Cardiac ventricle fibroblast (primary cell): ENCODE data around the gene UBIAD1. TPM values are rescaled to one million over a fixed set of nuclear protein-coding genes. Genes with fewer than 3 reads are reported as not detected.

Experiments used
- total RNA-seq: library from RNA; depleted of rRNA; stranded (reverse); fragments of >200 nt; gene quantifications from 2 replicates; pipeline ENCODE4 v1.2.3, GENCODE V29; 2015

UBIAD1 gene
- total RNA-seq = 7.5 and 8.4 TPM in 2 replicates

DNA sequence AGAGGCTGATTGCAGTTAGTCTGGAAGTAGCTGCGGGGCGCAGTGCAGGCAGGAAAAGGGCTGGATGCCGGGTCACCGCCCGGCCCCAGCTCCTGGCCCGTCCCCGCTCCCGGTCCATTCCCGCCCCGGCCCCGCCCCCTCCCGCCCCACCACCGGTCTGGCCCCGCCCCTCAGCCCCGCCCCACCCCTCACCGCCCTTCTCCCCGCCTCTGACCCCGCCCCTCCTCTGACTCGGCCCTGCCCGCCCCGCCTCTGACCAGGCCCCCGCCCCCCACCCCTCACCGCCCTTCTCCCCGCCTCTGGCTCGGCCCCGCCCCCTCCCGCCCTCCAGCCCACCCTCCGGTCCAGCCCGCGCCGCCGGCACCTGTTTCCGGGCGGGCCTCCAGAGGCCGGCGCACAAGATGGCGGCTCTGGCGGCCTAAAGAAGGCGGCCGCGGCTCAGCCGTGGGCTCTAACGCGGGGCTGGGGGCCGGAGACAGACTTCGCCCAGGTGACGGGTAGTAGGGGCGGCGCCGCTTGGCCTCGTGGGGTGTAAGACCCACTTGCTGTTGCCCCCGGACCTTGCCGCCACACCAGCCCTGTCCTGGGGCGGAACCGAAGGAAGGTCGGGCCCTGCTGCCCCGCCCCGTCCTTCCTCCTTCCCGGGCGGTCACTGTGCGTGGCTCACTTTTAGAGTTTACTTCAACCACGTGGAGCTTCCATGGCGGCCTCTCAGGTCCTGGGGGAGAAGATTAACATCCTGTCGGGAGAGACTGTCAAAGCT lies at the start of gene UBIAD1:
Gene UBIAD1 (plus strand): TSS at position 367 of the 763 bp plus-strand sequence. CDS start 334 bp downstream, at position 701.

DNA sequence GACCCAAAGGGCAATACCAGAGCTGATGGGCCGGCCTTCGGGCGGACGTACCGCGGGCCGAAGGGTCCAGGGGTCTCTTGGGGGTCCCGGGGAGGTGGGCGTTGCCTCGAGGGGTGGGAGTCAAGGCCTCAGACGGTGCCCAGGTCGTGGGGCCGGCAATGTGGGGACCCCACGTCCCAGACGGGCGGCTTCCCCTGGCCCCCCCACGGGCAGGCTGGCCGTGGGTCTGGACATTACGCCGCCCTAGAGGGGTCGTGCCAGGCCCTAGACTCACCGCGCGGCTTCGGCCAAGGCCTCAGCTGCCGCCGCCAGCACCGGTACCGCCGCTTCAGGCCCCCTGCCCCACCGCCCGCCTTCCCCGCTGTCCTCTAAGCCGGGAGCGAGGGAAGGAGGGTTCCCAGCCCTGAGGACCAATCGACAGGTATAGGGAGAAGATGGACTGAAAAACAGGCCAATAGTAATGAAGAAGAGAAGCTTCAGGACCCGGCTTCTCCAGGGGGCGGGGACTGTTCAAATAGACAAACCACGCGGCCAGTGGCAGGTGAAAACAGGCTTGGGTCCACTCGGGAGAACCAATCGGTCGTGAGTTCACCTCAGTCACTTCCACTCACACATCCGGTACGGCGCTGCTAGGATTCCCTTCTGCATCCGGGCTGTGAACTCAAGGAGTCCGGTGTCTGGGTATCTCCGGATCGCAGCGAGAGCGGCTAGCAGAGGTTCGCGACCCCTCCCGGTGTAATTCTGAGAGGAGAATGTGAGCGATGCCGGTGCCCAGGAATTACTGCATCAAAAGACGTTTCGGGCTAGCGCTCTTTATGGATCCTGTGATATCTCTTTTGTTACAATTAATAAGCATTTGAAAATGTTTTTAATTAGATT lies 10.6 kb upstream of the UBIAD1 start, which contains the start of gene MTOR:
Gene MTOR (minus strand): TSS at position 381 of the 879 bp plus-strand sequence. CDS start 3,142 bp downstream, outside the sequence.

Other genes starting within 250 kb of the UBIAD1 start
- gene MASP2, start 226.0 kb upstream of the UBIAD1 start, total RNA-seq = not detected in 2 replicates
- gene SRM, start 213.2 kb upstream of the UBIAD1 start, total RNA-seq = 71.7 and 84.4 TPM in 2 replicates
- gene EXOSC10, start 173.3 kb upstream of the UBIAD1 start, total RNA-seq = 37.8 and 40.4 TPM in 2 replicates
- 0.34 TPM in 1 of 2 replicates, not detected in the other for gene ANGPTL7, start 83.8 kb upstream of the UBIAD1 start, total RNA-seq
- 18.0 and 22.0 TPM in 2 replicates for gene MTOR, start 10.6 kb upstream of the UBIAD1 start, total RNA-seq
- gene DISP3, start 206.0 kb downstream of the UBIAD1 start, total RNA-seq = 0.05 and 0.12 TPM in 2 replicates